Measurements from ENCODE around the gene ECM2. TPM values are rescaled to one million over a fixed set of nuclear protein-coding genes. Genes with fewer than 3 reads are reported as not detected.

The ECM2 gene
- total RNA-seq, 1 experiment from 2014 or later = not detected

DNA sequence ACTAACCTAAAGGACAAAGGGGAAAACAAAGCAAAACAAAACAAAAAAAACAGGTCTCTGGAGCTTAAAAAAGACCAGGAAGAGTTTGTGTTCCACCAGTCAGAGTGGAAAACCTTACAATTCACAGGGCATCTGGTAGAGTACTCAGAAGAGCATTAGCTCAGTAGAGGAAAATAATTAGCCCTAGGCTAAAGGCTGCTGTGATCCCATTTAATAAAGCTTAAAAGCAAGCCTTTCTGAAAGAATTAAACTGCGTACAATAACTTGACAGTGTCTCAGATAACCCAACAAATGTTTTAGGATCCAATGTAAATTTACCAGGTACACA lies 7.3 kb downstream of the ECM2 start:
- Histone ChIP-seq H3K79me2 (ENCODE audit: insufficient read depth, low read length) (no peaks in the 10 kb centered on the region), H4K20me1 (ENCODE audit: insufficient read depth) (no peaks in the 10 kb centered on the region), H2AFZ (ENCODE audit: low read depth, low read length, poor library complexity, severe bottlenecking) (no peak overlapping the region), H3K9me2 (ENCODE audit: insufficient read depth) (no peaks in the 10 kb centered on the region), H3K4me2 (ENCODE audit: low read length) (no peak overlapping the region), H3K27me3 (ENCODE audit: insufficient read depth, low read length) (no peaks in the 10 kb centered on the region), H3K4me1 (ENCODE audit: control insufficient read depth in 1 of 2, insufficient read depth in 2 of 2, low read length in 2 of 2) (no peaks in the 10 kb centered on the region), H3K27ac (ENCODE audit: low read depth, low read length) (no peak overlapping the region), H3K9me3 (ENCODE audit: control insufficient read depth in 1 of 2, insufficient read depth in 1 of 2, low read depth in 1 of 2, low read length in 2 of 2) (no peaks in the 10 kb centered on the region), H3K4me3 (replicated peaks in 1 of 2; ENCODE audit: low read depth in 1 of 2, low read length in 2 of 2) (no peak overlapping the region), H3K36me3 (ENCODE audit: control insufficient read depth in 1 of 2, insufficient read depth in 2 of 2, low read length in 2 of 2) (no peaks in the 10 kb centered on the region), H3K9ac (ENCODE audit: low read length) (no peak overlapping the region)
- TF ChIP-seq, protein P1, sequence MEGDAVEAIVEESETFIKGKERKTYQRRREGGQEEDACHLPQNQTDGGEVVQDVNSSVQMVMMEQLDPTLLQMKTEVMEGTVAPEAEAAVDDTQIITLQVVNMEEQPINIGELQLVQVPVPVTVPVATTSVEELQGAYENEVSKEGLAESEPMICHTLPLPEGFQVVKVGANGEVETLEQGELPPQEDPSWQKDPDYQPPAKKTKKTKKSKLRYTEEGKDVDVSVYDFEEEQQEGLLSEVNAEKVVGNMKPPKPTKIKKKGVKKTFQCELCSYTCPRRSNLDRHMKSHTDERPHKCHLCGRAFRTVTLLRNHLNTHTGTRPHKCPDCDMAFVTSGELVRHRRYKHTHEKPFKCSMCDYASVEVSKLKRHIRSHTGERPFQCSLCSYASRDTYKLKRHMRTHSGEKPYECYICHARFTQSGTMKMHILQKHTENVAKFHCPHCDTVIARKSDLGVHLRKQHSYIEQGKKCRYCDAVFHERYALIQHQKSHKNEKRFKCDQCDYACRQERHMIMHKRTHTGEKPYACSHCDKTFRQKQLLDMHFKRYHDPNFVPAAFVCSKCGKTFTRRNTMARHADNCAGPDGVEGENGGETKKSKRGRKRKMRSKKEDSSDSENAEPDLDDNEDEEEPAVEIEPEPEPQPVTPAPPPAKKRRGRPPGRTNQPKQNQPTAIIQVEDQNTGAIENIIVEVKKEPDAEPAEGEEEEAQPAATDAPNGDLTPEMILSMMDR (IDR thresholded peaks at IDR 0.05 in 2 of 3, conservative IDR thresholded peaks at IDR 0.05 in 1 of 3; ENCODE audit: borderline replicate concordance in 1 of 3, insufficient read depth in 1 of 3, low read depth in 2 of 3, low read length in 2 of 3) = no peak
- TF ChIP-seq CEBPB (IDR thresholded peaks at IDR 0.05; ENCODE audit: low read depth) = no peak
- TF ChIP-seq, protein P2, sequence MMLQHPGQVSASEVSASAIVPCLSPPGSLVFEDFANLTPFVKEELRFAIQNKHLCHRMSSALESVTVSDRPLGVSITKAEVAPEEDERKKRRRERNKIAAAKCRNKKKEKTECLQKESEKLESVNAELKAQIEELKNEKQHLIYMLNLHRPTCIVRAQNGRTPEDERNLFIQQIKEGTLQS (IDR thresholded peaks at IDR 0.05) = no peak
- ChIA-PET POLR2A (no interaction called here), RAD21 (ENCODE audit: low non-redundant PET in 1 of 2, low total read pairs in 2 of 2, uncharacterized antibody in 2 of 2, unreplicated experiment in 2 of 2) (no interaction called here), CTCF (no interaction called here)
- ATAC-seq (no peak), DNase-seq (ENCODE audit: low read depth, low spot score) (no peak)
- BruUV-seq (replicated peaks) = no TSS peak
- intact Hi-C loops (cut with micrococcal nuclease) = no loop called here

DNA sequence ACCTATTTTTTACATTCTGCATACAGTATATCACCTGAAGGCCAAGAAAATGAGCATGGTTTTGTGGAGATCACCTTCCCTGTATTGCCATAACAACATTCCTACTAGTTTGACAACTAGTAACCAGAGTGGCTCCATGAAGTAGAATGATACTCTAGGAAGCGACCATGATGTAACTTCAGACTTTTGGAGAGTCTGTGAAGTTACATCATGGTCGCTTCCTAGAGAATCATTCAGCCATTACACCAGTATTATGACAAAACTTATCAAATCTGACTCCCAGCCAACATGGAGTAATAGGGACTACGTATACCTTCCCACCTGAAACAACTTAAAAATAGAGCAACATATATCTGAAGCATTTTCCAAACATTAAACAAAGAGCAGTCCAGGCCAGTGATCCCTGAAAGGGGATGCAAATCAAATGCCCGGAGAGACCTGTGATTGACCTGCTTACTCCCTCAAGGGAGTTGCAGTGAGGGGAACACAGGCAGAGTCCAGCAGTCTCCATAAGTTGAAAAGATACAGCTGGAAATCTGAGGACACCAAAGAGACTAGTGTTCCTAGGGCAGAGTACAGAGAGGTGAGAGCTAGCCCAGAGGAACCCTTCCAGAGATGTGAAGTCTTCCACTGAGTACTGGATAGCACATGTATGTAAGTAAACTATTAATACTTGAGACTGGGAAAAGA lies 7.8 kb downstream of the ECM2 start:
- no peak for DNase-seq (ENCODE audit: low read depth, low spot score)
- POLR2A ChIA-PET = no interaction called here
- TF ChIP-seq, protein P2 (IDR thresholded peaks at IDR 0.05) = no peak
- TF ChIP-seq JUND (IDR thresholded peaks at IDR 0.05) (no peak), CBX3 (IDR thresholded peaks at IDR 0.05; ENCODE audit: low read depth) (no peak), ZNF274 (IDR thresholded peaks at IDR 0.05; ENCODE audit: low read depth, low read length) (no peak), SRF (IDR thresholded peaks at IDR 0.05; ENCODE audit: low read depth) (no peak), SIN3A (IDR thresholded peaks at IDR 0.05; ENCODE audit: low read depth) (no peak), CEBPB (IDR thresholded peaks at IDR 0.05; ENCODE audit: low read depth) (no peak), POLR2A (IDR thresholded peaks at IDR 0.05; ENCODE audit: borderline replicate concordance, extremely low read depth, insufficient read depth, insufficient read length) (no peak), FOSL1 (IDR thresholded peaks at IDR 0.05; ENCODE audit: low read depth) (no peak)
- TF ChIP-seq, protein P3, sequence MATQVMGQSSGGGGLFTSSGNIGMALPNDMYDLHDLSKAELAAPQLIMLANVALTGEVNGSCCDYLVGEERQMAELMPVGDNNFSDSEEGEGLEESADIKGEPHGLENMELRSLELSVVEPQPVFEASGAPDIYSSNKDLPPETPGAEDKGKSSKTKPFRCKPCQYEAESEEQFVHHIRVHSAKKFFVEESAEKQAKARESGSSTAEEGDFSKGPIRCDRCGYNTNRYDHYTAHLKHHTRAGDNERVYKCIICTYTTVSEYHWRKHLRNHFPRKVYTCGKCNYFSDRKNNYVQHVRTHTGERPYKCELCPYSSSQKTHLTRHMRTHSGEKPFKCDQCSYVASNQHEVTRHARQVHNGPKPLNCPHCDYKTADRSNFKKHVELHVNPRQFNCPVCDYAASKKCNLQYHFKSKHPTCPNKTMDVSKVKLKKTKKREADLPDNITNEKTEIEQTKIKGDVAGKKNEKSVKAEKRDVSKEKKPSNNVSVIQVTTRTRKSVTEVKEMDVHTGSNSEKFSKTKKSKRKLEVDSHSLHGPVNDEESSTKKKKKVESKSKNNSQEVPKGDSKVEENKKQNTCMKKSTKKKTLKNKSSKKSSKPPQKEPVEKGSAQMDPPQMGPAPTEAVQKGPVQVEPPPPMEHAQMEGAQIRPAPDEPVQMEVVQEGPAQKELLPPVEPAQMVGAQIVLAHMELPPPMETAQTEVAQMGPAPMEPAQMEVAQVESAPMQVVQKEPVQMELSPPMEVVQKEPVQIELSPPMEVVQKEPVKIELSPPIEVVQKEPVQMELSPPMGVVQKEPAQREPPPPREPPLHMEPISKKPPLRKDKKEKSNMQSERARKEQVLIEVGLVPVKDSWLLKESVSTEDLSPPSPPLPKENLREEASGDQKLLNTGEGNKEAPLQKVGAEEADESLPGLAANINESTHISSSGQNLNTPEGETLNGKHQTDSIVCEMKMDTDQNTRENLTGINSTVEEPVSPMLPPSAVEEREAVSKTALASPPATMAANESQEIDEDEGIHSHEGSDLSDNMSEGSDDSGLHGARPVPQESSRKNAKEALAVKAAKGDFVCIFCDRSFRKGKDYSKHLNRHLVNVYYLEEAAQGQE (IDR thresholded peaks at IDR 0.05; ENCODE audit: low read depth) = no peak
- TF ChIP-seq, protein P1 (IDR thresholded peaks at IDR 0.05 in 2 of 3, conservative IDR thresholded peaks at IDR 0.05 in 1 of 3; ENCODE audit: borderline replicate concordance in 1 of 3, insufficient read depth in 1 of 3, low read depth in 2 of 3, low read length in 2 of 3) = no peak

More for the DNA sequence above, 7.8 kb downstream of the ECM2 start:
- BruUV-seq (replicated peaks) = no TSS peak
- Histone ChIP-seq H3K27ac (ENCODE audit: low read depth, low read length) (no peak overlapping the region), H3K4me3 (replicated peaks in 1 of 2; ENCODE audit: low read depth in 1 of 2, low read length in 2 of 2) (no peak overlapping the region), H3K4me2 (ENCODE audit: low read length) (no peak overlapping the region), H3K9me2 (ENCODE audit: insufficient read depth) (no peaks in the 10 kb centered on the region), H3K9me3 (ENCODE audit: control insufficient read depth in 1 of 2, insufficient read depth in 1 of 2, low read depth in 1 of 2, low read length in 2 of 2) (no peaks in the 10 kb centered on the region), H3K36me3 (ENCODE audit: control insufficient read depth in 1 of 2, insufficient read depth in 2 of 2, low read length in 2 of 2) (no peaks in the 10 kb centered on the region), H2AFZ (ENCODE audit: low read depth, low read length, poor library complexity, severe bottlenecking) (no peak overlapping the region), H3K9ac (ENCODE audit: low read length) (no peak overlapping the region), H3K27me3 (ENCODE audit: insufficient read depth, low read length) (no peaks in the 10 kb centered on the region), H3K79me2 (ENCODE audit: insufficient read depth, low read length) (no peaks in the 10 kb centered on the region), H3K4me1 (ENCODE audit: control insufficient read depth in 1 of 2, insufficient read depth in 2 of 2, low read length in 2 of 2) (no peaks in the 10 kb centered on the region), H4K20me1 (ENCODE audit: insufficient read depth) (no peaks in the 10 kb centered on the region)
- no peak for ATAC-seq
- CTCF ChIA-PET = no interaction called here
- RAD21 ChIA-PET (ENCODE audit: low non-redundant PET in 1 of 2, low total read pairs in 2 of 2, uncharacterized antibody in 2 of 2, unreplicated experiment in 2 of 2) = no interaction called here
- intact Hi-C loops (cut with micrococcal nuclease) = no loop called here

Measured in HCT116 (cell line).